Measurements from ENCODE around the gene VEZF1.

The VEZF1 gene

GRCh38 chr17:57938061-57938502 is 50.0 kb downstream of the VEZF1 start:
- ATAC-seq (ENCODE audit: low read depth) (no peak), DNase-seq (ENCODE audit: low spot score) (no peak)
- peaks cover 27% of the 10 kb centered on the region for H3K4me1 ChIP-seq (ENCODE audit: insufficient read depth, poor library complexity, severe bottlenecking)
- H3K27me3 ChIP-seq (ENCODE audit: insufficient read depth, poor library complexity, severe bottlenecking): no peaks in the 10 kb centered on the region
- no peak overlapping the region for H3K4me3 ChIP-seq (ENCODE audit: severe bottlenecking)
- no peak for TF ChIP-seq CTCF (IDR thresholded peaks at IDR 0.05; ENCODE audit: poor library complexity, severe bottlenecking)
- no peaks in the 10 kb centered on the region for H3K36me3 ChIP-seq (ENCODE audit: low read depth)
- H3K27ac ChIP-seq (ENCODE audit: poor library complexity, severe bottlenecking): no peak overlapping the region
- no peaks in the 10 kb centered on the region for H3K9me3 ChIP-seq (ENCODE audit: severe bottlenecking)

- no peaks in the 10 kb centered on the region for H3K9me3 ChIP-seq (ENCODE audit: severe bottlenecking)
- peaks cover 24% of the 10 kb centered on the region for H3K4me1 ChIP-seq (ENCODE audit: insufficient read depth, poor library complexity, severe bottlenecking)
- H3K27me3 ChIP-seq (ENCODE audit: insufficient read depth, poor library complexity, severe bottlenecking): no peaks in the 10 kb centered on the region
- no peak overlapping the region for H3K4me3 ChIP-seq (ENCODE audit: severe bottlenecking)
- DNase-seq (ENCODE audit: low spot score) (no peak), ATAC-seq (ENCODE audit: low read depth) (no peak)
- TF ChIP-seq CTCF (IDR thresholded peaks at IDR 0.05; ENCODE audit: poor library complexity, severe bottlenecking): no peak
- H3K36me3 ChIP-seq (ENCODE audit: low read depth): no peaks in the 10 kb centered on the region
- no peak overlapping the region for H3K27ac ChIP-seq (ENCODE audit: poor library complexity, severe bottlenecking)
These were observed 50.6 kb downstream of the VEZF1 start for GRCh38 chr17:57937492-57937891.

DNA sequence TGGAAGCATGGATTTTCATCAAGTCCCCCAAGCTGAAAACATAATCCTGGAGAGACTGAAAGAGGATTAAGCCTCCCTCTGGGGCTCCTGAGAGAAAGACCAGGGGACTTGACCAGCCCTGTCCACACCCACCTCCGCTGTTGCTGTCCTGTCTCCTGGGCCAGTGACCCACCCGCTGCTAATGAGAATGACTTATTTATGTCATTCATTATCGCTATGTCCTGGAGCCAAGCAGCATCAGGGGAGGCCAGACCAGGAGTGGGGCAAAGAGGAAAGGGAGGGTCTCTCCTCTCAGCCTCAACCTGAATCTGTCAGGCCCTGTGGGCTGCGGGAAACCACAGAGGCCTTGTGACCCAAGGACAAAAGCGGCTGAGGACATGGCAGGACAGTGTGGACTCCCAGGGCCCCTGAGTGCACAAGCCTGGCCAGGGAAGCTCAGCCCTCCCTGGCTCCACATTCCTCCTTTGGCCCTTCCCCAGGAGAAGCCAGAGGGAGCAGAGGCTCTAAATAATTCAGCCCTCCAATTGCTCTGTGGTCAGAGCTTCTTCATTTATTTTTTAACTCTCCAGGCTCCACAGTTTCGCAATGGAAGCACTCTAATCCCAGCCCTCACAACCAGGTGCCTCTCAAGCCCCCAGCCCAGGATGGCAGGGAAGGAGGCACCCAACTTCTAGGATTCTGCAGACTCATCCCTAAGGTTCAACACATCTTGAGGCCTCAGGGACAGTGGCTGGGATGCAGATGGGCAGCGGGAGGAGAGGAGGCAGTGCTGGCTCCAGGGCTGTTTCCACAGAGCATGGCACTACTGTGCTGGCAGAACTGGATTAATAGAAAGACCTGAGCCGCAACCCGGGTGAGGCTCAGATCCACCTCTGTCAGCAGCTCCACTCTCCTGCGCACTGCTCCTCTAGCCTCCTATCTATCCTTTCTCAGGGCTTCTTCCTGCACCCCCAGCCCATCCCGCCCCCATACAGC is 51.9 kb downstream of the VEZF1 start:
- Histone ChIP-seq H3K9me3 (ENCODE audit: severe bottlenecking) (no peaks in the 10 kb centered on the region), H3K4me1 (ENCODE audit: insufficient read depth, poor library complexity, severe bottlenecking) (peaks cover 24% of the 10 kb centered on the region), H3K27me3 (ENCODE audit: insufficient read depth, poor library complexity, severe bottlenecking) (no peaks in the 10 kb centered on the region), H3K36me3 (ENCODE audit: low read depth) (no peaks in the 10 kb centered on the region), H3K27ac (ENCODE audit: poor library complexity, severe bottlenecking) (peak overlapping the region; percentile 89), H3K4me3 (ENCODE audit: severe bottlenecking) (no peak overlapping the region)
- ATAC-seq (ENCODE audit: low read depth) (peak; percentile 30; the same call in 1 of the 3 replicates), DNase-seq (ENCODE audit: low spot score) (no peak)
- no peak for TF ChIP-seq CTCF (IDR thresholded peaks at IDR 0.05; ENCODE audit: poor library complexity, severe bottlenecking)

GRCh38 chr17:57931488-57932137 is 56.4 kb downstream of the VEZF1 start:
- Histone ChIP-seq H3K4me1 (ENCODE audit: insufficient read depth, poor library complexity, severe bottlenecking) (peaks cover 32% of the 10 kb centered on the region), H3K27me3 (ENCODE audit: insufficient read depth, poor library complexity, severe bottlenecking) (no peaks in the 10 kb centered on the region)

More at GRCh38 chr17:57931488-57932137, 56.4 kb downstream of the VEZF1 start:
- no peak for DNase-seq (ENCODE audit: low spot score)
- no peak overlapping the region for H3K4me3 ChIP-seq (ENCODE audit: severe bottlenecking)
- H3K9me3 ChIP-seq (ENCODE audit: severe bottlenecking): no peaks in the 10 kb centered on the region
- no peak for ATAC-seq (ENCODE audit: low read depth)
- TF ChIP-seq CTCF (IDR thresholded peaks at IDR 0.05; ENCODE audit: poor library complexity, severe bottlenecking): no peak
- H3K27ac ChIP-seq (ENCODE audit: poor library complexity, severe bottlenecking): no peak overlapping the region
- H3K36me3 ChIP-seq (ENCODE audit: low read depth): no peaks in the 10 kb centered on the region
